HepG2 (cell line): ENCODE data around the gene ASH1L. TPM values are rescaled to one million over a fixed set of nuclear protein-coding genes. Genes with fewer than 3 reads are reported as not detected.
A peak's percentile ranks its signal among the peaks of the same experiment; 100 is the strongest.

Experiments
- ATRX ChIP-seq: sonication (generic); formaldehyde crosslinking; IDR thresholded peaks from 2 replicates; pipeline ENCODE4 v1.4.0; 2020; ENCODE audit warnings: missing genetic modification reagents, borderline replicate concordance
- CBX1 ChIP-seq: IDR thresholded peaks from one replicate; pipeline ENCODE4 v1.6.1; 2016; ENCODE audit warnings: antibody characterized with exemption, low read depth
- ELF3 ChIP-seq: IDR thresholded peaks from 2 replicates; pipeline ENCODE4 v1.6.1; 2016; ENCODE audit warnings: missing genetic modification reagents, missing compliant biosample characterization
- EZH2 ChIP-seq: conservative IDR thresholded peaks from 2 replicates; pipeline ENCODE4 v1.6.1; 2012; ENCODE audit warnings: mild to moderate bottlenecking, low read depth, low read length, moderate library complexity
- FOXA1 ChIP-seq, 2 experiments: fragments of 450-650 bp in 1 of 2; sonication (generic) in 1 of 2; formaldehyde crosslinking in 1 of 2; IDR thresholded peaks; 2 replicates each; pipeline versions ENCODE4 v1.4.0 to v1.6.1; 2016 to 2020; ENCODE audit warnings: missing genetic modification reagents in 1 of 2
- HIVEP1 ChIP-seq: sonication (generic); formaldehyde crosslinking; IDR thresholded peaks from 2 replicates; pipeline ENCODE4 v1.4.0; 2020; ENCODE audit warnings: mild to moderate bottlenecking, missing genetic modification reagents
- HMGXB3 ChIP-seq: sonication (generic); formaldehyde crosslinking; IDR thresholded peaks from 2 replicates; pipeline ENCODE4 v1.4.0; 2020; ENCODE audit warnings: missing genetic modification reagents, borderline replicate concordance
- HMGXB4 ChIP-seq, 2 experiments: sonication (generic) in 1 of 2; formaldehyde crosslinking in 1 of 2; IDR thresholded peaks; 2 replicates each; pipeline versions ENCODE4 v1.4.0 to v1.6.1; 2018 to 2020; ENCODE audit warnings: missing genetic modification reagents in 2 of 2, borderline replicate concordance in 1 of 2, low read depth in 1 of 2, mild to moderate bottlenecking in 1 of 2, missing biosample characterization in 1 of 2
- JUNB ChIP-seq: sonication (generic); formaldehyde crosslinking; IDR thresholded peaks from 2 replicates; pipeline ENCODE4 v1.8.0; 2022; ENCODE audit warnings: missing genetic modification reagents, mild to moderate bottlenecking, borderline replicate concordance
- MEIS1 ChIP-seq: sonication (generic); formaldehyde crosslinking; IDR thresholded peaks from 2 replicates; pipeline ENCODE4 v1.9.0; 2021; ENCODE audit warnings: mild to moderate bottlenecking, missing genetic modification reagents, moderate library complexity, borderline replicate concordance
- PITX1 ChIP-seq: sonication (generic); formaldehyde crosslinking; IDR thresholded peaks from 2 replicates; pipeline ENCODE4 v1.5.1; 2020; ENCODE audit warnings: mild to moderate bottlenecking, missing genetic modification reagents
- RAD21 ChIP-seq: fragments of 450-650 bp; formaldehyde crosslinking; IDR thresholded peaks from 2 replicates; pipeline ENCODE4 v1.5.0; 2020; ENCODE audit warnings: mild to moderate bottlenecking
- SNAI1 ChIP-seq: sonication (generic); formaldehyde crosslinking; IDR thresholded peaks from 2 replicates; pipeline ENCODE4 v1.5.0; 2020; ENCODE audit warnings: mild to moderate bottlenecking, missing genetic modification reagents, borderline replicate concordance
- SOX13 ChIP-seq, 3 experiments: fragments of 450-650 bp in 1 of 3; sonication (generic) in 1 of 3; formaldehyde crosslinking in 1 of 3; IDR thresholded peaks in 2 of 3; conservative IDR thresholded peaks in 1 of 3; 2 replicates each; pipeline versions ENCODE4 v1.5.0 to v1.6.1; 2016 to 2020; ENCODE audit warnings: antibody characterized with exemption in 1 of 3, mild to moderate bottlenecking in 1 of 3, missing compliant biosample characterization in 1 of 3, missing genetic modification reagents in 1 of 3, moderate library complexity in 1 of 3
- SOX6 ChIP-seq, 2 experiments: fragments of 450-650 bp in 1 of 2; sonication (generic) in 1 of 2; formaldehyde crosslinking in 1 of 2; IDR thresholded peaks; 2 replicates each; pipeline versions ENCODE4 v1.4.0 to v1.6.1; 2017 to 2020; ENCODE audit warnings: antibody characterized with exemption in 1 of 2, mild to moderate bottlenecking in 1 of 2, missing genetic modification reagents in 1 of 2
- ZBTB37 ChIP-seq: sonication (generic); formaldehyde crosslinking; IDR thresholded peaks from 2 replicates; pipeline ENCODE4 v1.4.0; 2020; ENCODE audit warnings: mild to moderate bottlenecking, missing genetic modification reagents
- ZFP62 ChIP-seq: sonication (generic); formaldehyde crosslinking; IDR thresholded peaks from 2 replicates; pipeline ENCODE4 v1.4.0; 2020; ENCODE audit warnings: missing genetic modification reagents
- ZNF557 ChIP-seq: sonication (generic); formaldehyde crosslinking; IDR thresholded peaks from 2 replicates; pipeline ENCODE4 v1.4.0; 2020; ENCODE audit warnings: missing genetic modification reagents
- ZNF7 ChIP-seq: IDR thresholded peaks from 2 replicates; pipeline ENCODE4 v1.6.1; 2016; ENCODE audit warnings: missing biosample characterization, missing genetic modification reagents
- ZSCAN31 ChIP-seq: sonication (generic); formaldehyde crosslinking; IDR thresholded peaks from 2 replicates; pipeline ENCODE4 v1.5.0; 2020; ENCODE audit warnings: low read depth, mild to moderate bottlenecking, missing genetic modification reagents
- polyA plus RNA-seq, 8 experiments: library from polyadenylated mRNA; depleted of rRNA in 3 of 8; stranded (reverse) in 7 of 8; unstranded in 1 of 8; fragments of >200 nt; fragmentation: Illumina TruSeq in 4 of 8; extraction: Trizol in 4 of 8; gene quantifications; 2 replicates each; pipeline versions ENCODE4 v1.2.1 to v1.2.3, GENCODE V29; 2011 to 2016; ENCODE audit warnings: low read depth in 4 of 8, missing spikeins in 1 of 8, mixed read lengths in 1 of 8; ENCODE audit not compliant: insufficient read depth in 1 of 8
- total RNA-seq, 5 experiments: library from RNA; depleted of rRNA; stranded (reverse); fragments of >200 nt; fragmentation: Illumina TruSeq; extraction: Trizol; gene quantifications; 2 replicates each; pipeline ENCODE4 v1.2.3, GENCODE V29; 2016; ENCODE audit warnings: low read depth in 1 of 5
- TF ChIP-seq, protein P1 (sequence below): sonication (generic); formaldehyde crosslinking; conservative IDR thresholded peaks from 2 replicates; pipeline ENCODE4 v1.8.0; 2022; ENCODE audit warnings: low read depth, missing genetic modification reagents

ASH1L gene
- total and polyA plus RNA-seq, 2 of the 13 experiments (the other 11 are each of a cell fraction or from before 2014, with no cell fraction given), result 10.2 to 15.3 TPM

GRCh38 chr1:155591770-155592169 lies 29.2 kb upstream of the ASH1L start (continued):
- TF ChIP-seq ZNF7 (CRISPR knock-in tag), result no peak
- no peak for TF ChIP-seq EZH2
- no peak for TF ChIP-seq ATRX (CRISPR knock-in tag)
- TF ChIP-seq HMGXB4 (CRISPR knock-in tag; IDR thresholded peaks at IDR 0.05; ENCODE audit: borderline replicate concordance in 1 of 2, low read depth in 1 of 2), result peak in 1 of 2 experiments; percentile 29; a peak in 1 of 4 replicates
- TF ChIP-seq JUNB (CRISPR knock-in tag), result no peak
- TF ChIP-seq HMGXB3, result 0 out of 2 replicates have a peak, but pooled peaks have one; percentile 8
- TF ChIP-seq ZSCAN31 (CRISPR knock-in tag), result no peak
- no peak for TF ChIP-seq ELF3 (CRISPR knock-in tag)
- no peak for TF ChIP-seq SNAI1 (CRISPR knock-in tag)
- peak; percentile 33; the same call in 1 of the 2 replicates for TF ChIP-seq RAD21 (CRISPR knock-in tag)
- TF ChIP-seq FOXA1 (IDR thresholded peaks at IDR 0.05), result no peak
- no peak for TF ChIP-seq FOXA1 (CRISPR knock-in tag; IDR thresholded peaks at IDR 0.05)
- no peak for TF ChIP-seq ZBTB37 (CRISPR knock-in tag)
- TF ChIP-seq PITX1 (CRISPR knock-in tag), result no peak
- TF ChIP-seq MEIS1, result no peak
- TF ChIP-seq, protein P1, sequence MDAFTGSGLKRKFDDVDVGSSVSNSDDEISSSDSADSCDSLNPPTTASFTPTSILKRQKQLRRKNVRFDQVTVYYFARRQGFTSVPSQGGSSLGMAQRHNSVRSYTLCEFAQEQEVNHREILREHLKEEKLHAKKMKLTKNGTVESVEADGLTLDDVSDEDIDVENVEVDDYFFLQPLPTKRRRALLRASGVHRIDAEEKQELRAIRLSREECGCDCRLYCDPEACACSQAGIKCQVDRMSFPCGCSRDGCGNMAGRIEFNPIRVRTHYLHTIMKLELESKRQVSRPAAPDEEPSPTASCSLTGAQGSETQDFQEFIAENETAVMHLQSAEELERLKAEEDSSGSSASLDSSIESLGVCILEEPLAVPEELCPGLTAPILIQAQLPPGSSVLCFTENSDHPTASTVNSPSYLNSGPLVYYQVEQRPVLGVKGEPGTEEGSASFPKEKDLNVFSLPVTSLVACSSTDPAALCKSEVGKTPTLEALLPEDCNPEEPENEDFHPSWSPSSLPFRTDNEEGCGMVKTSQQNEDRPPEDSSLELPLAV (CRISPR knock-in tag), result no peak
- no peak for TF ChIP-seq ZNF557 (CRISPR knock-in tag)
- no peak for TF ChIP-seq CBX1
- no peak for TF ChIP-seq SOX6 (IDR thresholded peaks at IDR 0.05)
- no peak for TF ChIP-seq SOX6 (CRISPR knock-in tag; IDR thresholded peaks at IDR 0.05)
- no peak for TF ChIP-seq HIVEP1 (CRISPR knock-in tag)
- TF ChIP-seq ZFP62 (CRISPR knock-in tag), result no peak
- TF ChIP-seq SOX13 (IDR thresholded peaks at IDR 0.05), result no peak
- TF ChIP-seq SOX13 (CRISPR knock-in tag; conservative IDR thresholded peaks at IDR 0.05 in 1 of 2, IDR thresholded peaks at IDR 0.05 in 1 of 2), result no peak
